CD4-positive, alpha-beta memory T cell (primary cell): ENCODE data around the gene MALRD1. TPM values are rescaled to one million over a fixed set of nuclear protein-coding genes. Genes with fewer than 3 reads are reported as not detected.

Experiments used
- CTCF ChIA-PET: fragments of 350-600 bp; sonication (Branson Sonifier 250); formaldehyde crosslinking; loops from one replicate; lab custom pipeline; 2021; ENCODE audit warnings: inconsistent platforms; ENCODE audit not compliant: partially characterized antibody; lab: Charles Lee
- POLR2A ChIA-PET: fragments of 350-600 bp; sonication (Branson Sonifier 250); formaldehyde crosslinking; loops from one replicate; lab custom pipeline; 2021; ENCODE audit not compliant: partially characterized antibody; lab: Charles Lee
- DNase-seq, 5 donors: peaks; one replicate each; pipeline versions ENCODE4 v3.0.0 to v3.0.0-alpha.2; 2020 to 2022; ENCODE audit warnings: mixed read lengths in 1 of 5
- H3K27ac ChIP-seq: one replicate; pipeline ENCODE4 v1.7.0; 2013; ENCODE audit warnings: low read depth, low read length
- H3K27me3 ChIP-seq: 2 replicates; pipeline ENCODE4 v1.7.0; 2013; ENCODE audit warnings: mild to moderate bottlenecking, low read length, moderate library complexity; ENCODE audit not compliant: insufficient read depth
- H3K36me3 ChIP-seq: 2 replicates; pipeline ENCODE4 v1.7.0; 2013; ENCODE audit warnings: mild to moderate bottlenecking, low read length, moderate library complexity; ENCODE audit not compliant: insufficient read depth
- H3K4me1 ChIP-seq: 2 replicates; pipeline ENCODE4 v1.7.0; 2013; ENCODE audit warnings: mild to moderate bottlenecking, low read length, moderate library complexity; ENCODE audit not compliant: insufficient read depth
- H3K4me3 ChIP-seq, 2 donors: one replicate each; pipeline ENCODE4 v1.7.0; 2013; ENCODE audit warnings: low read length in 2 of 2, mild to moderate bottlenecking in 1 of 2
- H3K9me3 ChIP-seq, 2 donors: one replicate each; pipeline ENCODE4 v1.7.0; 2013; ENCODE audit warnings: low read length in 2 of 2, control low read depth in 1 of 2; ENCODE audit not compliant: control insufficient read depth in 1 of 2
- H3K27ac Mint-ChIP-seq, 7 donors: one replicate each; pipeline ENCODE4 v1.8.0; 2020 to 2021; ENCODE audit warnings: mixed read lengths in 7 of 7, mild to moderate bottlenecking in 6 of 7, inconsistent platforms in 3 of 7, moderate library complexity in 3 of 7
- H3K27me3 Mint-ChIP-seq, 2 donors: one replicate each; pipeline ENCODE4 v1.8.0; 2020 to 2021; ENCODE audit warnings: mixed read lengths in 2 of 2
- H3K36me3 Mint-ChIP-seq, 2 donors: one replicate each; pipeline ENCODE4 v1.8.0; 2020 to 2021; ENCODE audit warnings: mixed read lengths in 2 of 2, inconsistent platforms in 1 of 2, mild to moderate bottlenecking in 1 of 2
- H3K4me1 Mint-ChIP-seq, 4 donors: one replicate each; pipeline ENCODE4 v1.8.0; 2020 to 2021; ENCODE audit warnings: mixed read lengths in 4 of 4, mild to moderate bottlenecking in 1 of 4
- H3K4me3 Mint-ChIP-seq, 8 donors: one replicate each; pipeline ENCODE4 v1.8.0; 2020 to 2021; ENCODE audit warnings: mixed read lengths in 8 of 8, mild to moderate bottlenecking in 7 of 8, moderate library complexity in 6 of 8, inconsistent platforms in 3 of 8
- H3K9me3 Mint-ChIP-seq, 8 donors: one replicate each; pipeline ENCODE4 v1.8.0; 2020 to 2021; ENCODE audit warnings: mixed read lengths in 8 of 8, mild to moderate bottlenecking in 5 of 8, inconsistent platforms in 3 of 8, moderate library complexity in 1 of 8
- intact Hi-C: fragments of 100-400 bp; cut with micrococcal nuclease; formaldehyde crosslinking; loops from one replicate; pipeline ENCODE4 v1.15.1; 2023
- polyA plus RNA-seq, 2 donors: library from polyadenylated mRNA; unstranded; fragments of 300-500 nt; fragmentation: Illumina TruSeq; gene quantifications; one replicate each; pipeline ENCODE4 v1.2.3, GENCODE V29; 2021
- total RNA-seq, 2 experiments: library from RNA; stranded (reverse); gene quantifications; one replicate each; pipeline ENCODE4 v1.2.3, GENCODE V29; 2021

The MALRD1 gene
- total and polyA plus RNA-seq, 4 experiments from 2014 or later = not detected

DNA sequence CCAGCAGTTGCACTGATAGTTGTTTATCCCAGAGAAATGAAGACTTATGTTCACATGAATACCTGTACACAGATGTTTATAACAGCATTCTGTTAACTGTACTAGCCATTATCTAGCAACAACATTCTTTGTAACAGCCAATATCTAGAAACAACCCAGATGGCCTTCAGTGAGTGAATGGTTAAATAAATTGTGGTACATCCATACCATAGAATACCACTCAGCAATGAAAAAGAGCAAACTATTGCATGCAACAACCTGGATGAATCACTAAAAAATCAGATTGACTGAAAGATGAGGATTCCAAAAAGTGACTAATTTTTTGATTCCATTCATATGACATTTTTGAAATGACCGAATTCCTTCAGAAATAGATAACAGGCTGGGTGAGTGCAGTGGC, 360.3 kb downstream of the MALRD1 start:
- Mint-ChIP-seq H3K4me1 (no peaks in the 10 kb centered on the region), H3K9me3 (peaks cover 2 to 17% (median 8%) of the 10 kb centered on the region in 8 donors), H3K27me3 (no peaks in the 10 kb centered on the region), H3K27ac (no peak overlapping the region), H3K36me3 (no peaks in the 10 kb centered on the region), H3K4me3 (no peak overlapping the region)
- Histone ChIP-seq H3K4me1 (no peaks in the 10 kb centered on the region), H3K36me3 (no peaks in the 10 kb centered on the region), H3K9me3 (no peaks in the 10 kb centered on the region), H3K27me3 (no peaks in the 10 kb centered on the region), H3K4me3 (no peak overlapping the region), H3K27ac (no peak overlapping the region)
- POLR2A ChIA-PET = no interaction called here
- CTCF ChIA-PET = no interaction called here
- no peak for DNase-seq
- intact Hi-C loops = no loop called here

DNA sequence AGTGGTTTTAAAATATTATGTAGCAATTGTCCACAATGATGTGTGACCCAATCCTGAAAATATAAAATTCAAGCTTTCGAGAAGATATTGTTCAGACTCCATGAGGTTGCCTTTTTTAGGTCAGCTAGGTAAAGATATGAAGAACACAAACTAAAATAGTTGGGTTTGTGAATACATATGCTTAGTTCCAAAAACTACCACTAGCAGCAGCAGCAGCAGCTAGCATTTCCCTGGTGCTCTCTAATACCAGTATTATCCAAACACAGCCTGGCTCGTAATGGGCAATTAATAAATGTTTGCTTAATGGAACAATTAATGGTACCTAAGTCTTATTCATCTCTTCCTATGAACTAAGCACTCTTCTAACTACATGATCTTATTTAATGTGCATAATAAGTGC, 362.5 kb downstream of the MALRD1 start:
- Histone ChIP-seq H3K27me3 (no peaks in the 10 kb centered on the region), H3K27ac (no peak overlapping the region), H3K9me3 (no peaks in the 10 kb centered on the region), H3K36me3 (no peaks in the 10 kb centered on the region), H3K4me1 (no peaks in the 10 kb centered on the region), H3K4me3 (no peak overlapping the region)
- ChIA-PET POLR2A (no interaction called here), CTCF (no interaction called here)
- no peaks in the 10 kb centered on the region for H3K36me3 Mint-ChIP-seq
- no peaks in the 10 kb centered on the region for H3K27me3 Mint-ChIP-seq
- DNase-seq = no peak
- H3K9me3 Mint-ChIP-seq = peaks cover 2 to 16% (median 3%) of the 10 kb centered on the region in 8 donors
- intact Hi-C loops = no loop called here
- H3K27ac Mint-ChIP-seq = no peak overlapping the region
- no peaks in the 10 kb centered on the region for H3K4me1 Mint-ChIP-seq
- no peak overlapping the region for H3K4me3 Mint-ChIP-seq

DNA sequence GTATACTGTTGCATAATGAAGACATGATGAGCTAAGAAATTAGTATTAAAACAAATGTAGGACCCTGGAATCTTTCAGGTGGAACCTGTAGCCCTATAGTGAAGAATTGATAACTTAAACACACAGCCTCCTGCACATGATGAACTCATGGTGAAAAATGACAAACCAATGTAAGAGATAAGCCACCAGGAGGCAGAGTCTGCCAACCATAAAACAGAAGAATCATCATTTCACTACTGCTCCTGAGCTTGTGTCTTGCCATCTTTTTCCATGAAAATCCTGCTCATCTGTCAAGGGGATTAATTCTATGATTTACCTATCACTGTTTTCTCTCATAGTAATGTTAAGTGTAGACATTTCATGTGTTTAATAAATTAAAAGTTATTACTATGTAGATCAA, 363.9 kb downstream of the MALRD1 start:
- Mint-ChIP-seq H3K36me3 (no peaks in the 10 kb centered on the region), H3K27me3 (no peaks in the 10 kb centered on the region), H3K9me3 (peaks cover 0 to 11% (median 2%) of the 10 kb centered on the region in 8 donors), H3K27ac (no peak overlapping the region), H3K4me1 (no peaks in the 10 kb centered on the region), H3K4me3 (no peak overlapping the region)
- no peaks in the 10 kb centered on the region for H3K9me3 ChIP-seq
- H3K27ac ChIP-seq = no peak overlapping the region
- H3K27me3 ChIP-seq = no peaks in the 10 kb centered on the region
- CTCF ChIA-PET = no interaction called here
- no peak overlapping the region for H3K4me3 ChIP-seq
- intact Hi-C loops = no loop called here
- no peaks in the 10 kb centered on the region for H3K36me3 ChIP-seq
- POLR2A ChIA-PET = no interaction called here
- H3K4me1 ChIP-seq = no peaks in the 10 kb centered on the region
- DNase-seq = no peak

DNA sequence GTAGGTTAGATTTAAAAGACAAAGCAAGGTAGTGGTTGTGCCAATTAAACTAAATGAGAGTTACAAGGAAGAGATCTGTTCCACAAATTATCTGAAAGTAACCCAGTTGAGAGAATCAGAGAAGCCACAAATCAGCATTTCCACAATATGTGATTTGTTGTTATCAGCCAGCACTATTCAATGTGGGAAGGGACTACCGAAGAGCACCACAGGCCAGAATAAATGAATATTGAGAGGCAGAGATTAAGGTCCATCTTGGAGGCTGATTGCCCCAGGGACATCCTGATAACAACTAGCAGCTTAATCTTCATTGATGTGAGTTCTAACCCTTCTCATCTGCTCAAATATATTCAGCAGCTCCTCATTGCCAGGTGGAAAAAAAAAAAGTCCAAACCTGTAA, 367.6 kb downstream of the MALRD1 start:
- H3K9me3 ChIP-seq = no peaks in the 10 kb centered on the region
- intact Hi-C loops = no loop called here
- no peak for DNase-seq
- Mint-ChIP-seq H3K27ac (no peak overlapping the region), H3K9me3 (peaks cover 0 to 16% (median 4%) of the 10 kb centered on the region in 8 donors), H3K27me3 (no peaks in the 10 kb centered on the region), H3K36me3 (no peaks in the 10 kb centered on the region), H3K4me1 (no peaks in the 10 kb centered on the region), H3K4me3 (no peak overlapping the region)
- H3K4me1 ChIP-seq = no peaks in the 10 kb centered on the region
- no peaks in the 10 kb centered on the region for H3K36me3 ChIP-seq
- H3K27me3 ChIP-seq = no peaks in the 10 kb centered on the region
- ChIA-PET CTCF (no interaction called here), POLR2A (interaction anchor here (0.9 kb wide), 1 partner anchor 89 kb away, joined by 3 read pairs; no protein-coding TSS in a partner anchor)
- no peak overlapping the region for H3K4me3 ChIP-seq
- no peak overlapping the region for H3K27ac ChIP-seq

DNA sequence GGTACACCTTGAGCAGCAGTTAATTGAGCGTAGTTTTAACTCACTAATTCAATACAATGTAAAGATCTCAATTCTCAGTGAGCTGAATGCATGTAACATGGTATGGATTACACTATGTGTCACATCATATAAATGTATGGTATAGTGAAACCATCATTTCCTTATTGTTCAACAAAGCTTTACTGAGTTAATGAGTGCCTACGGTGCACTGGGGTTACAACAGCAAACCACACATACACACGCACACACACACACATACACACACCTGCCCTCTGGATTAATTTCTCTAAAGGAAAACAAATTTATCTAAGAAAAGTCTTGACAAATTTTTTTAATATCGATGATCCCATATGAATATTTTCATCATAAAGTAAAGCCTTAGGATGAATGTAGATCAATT, 369.1 kb downstream of the MALRD1 start:
- no peaks in the 10 kb centered on the region for H3K4me1 Mint-ChIP-seq
- H3K9me3 Mint-ChIP-seq = peaks cover 0 to 16% (median 5%) of the 10 kb centered on the region in 8 donors
- H3K4me1 ChIP-seq = no peaks in the 10 kb centered on the region
- intact Hi-C loops = no loop called here
- no peaks in the 10 kb centered on the region for H3K27me3 Mint-ChIP-seq
- H3K27ac ChIP-seq = no peak overlapping the region
- H3K27me3 ChIP-seq = no peaks in the 10 kb centered on the region
- ChIA-PET CTCF (no interaction called here), POLR2A (no interaction called here)
- no peak overlapping the region for H3K4me3 Mint-ChIP-seq
- H3K4me3 ChIP-seq = no peak overlapping the region
- no peaks in the 10 kb centered on the region for H3K36me3 ChIP-seq
- no peaks in the 10 kb centered on the region for H3K36me3 Mint-ChIP-seq
- DNase-seq = no peak
- H3K9me3 ChIP-seq = no peaks in the 10 kb centered on the region
- no peak overlapping the region for H3K27ac Mint-ChIP-seq

DNA sequence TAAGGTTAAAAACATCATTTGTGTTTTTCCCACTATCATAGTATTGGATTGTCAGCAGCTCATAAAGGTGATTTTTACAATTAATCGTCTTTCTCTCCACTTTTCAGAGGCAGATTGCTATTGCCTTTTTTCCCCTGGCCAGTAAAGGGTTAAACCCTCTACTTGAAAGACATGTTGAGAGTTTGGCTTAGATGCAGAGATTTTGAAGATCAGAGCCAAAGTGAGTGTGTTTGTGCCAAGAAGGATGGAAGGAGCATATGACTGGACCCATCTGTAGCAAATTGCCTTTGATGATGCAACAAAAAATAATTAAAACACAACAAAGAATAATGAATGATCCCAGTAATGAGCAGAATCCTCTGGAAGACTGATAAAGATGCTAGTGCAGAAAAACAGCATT, 373.1 kb downstream of the MALRD1 start:
- intact Hi-C loops = no loop called here
- H3K36me3 ChIP-seq = no peaks in the 10 kb centered on the region
- DNase-seq = no peak
- no peak overlapping the region for H3K4me3 ChIP-seq
- H3K27ac ChIP-seq = no peak overlapping the region
- H3K27me3 ChIP-seq = no peaks in the 10 kb centered on the region
- POLR2A ChIA-PET = no interaction called here
- no peaks in the 10 kb centered on the region for H3K4me1 ChIP-seq
- Mint-ChIP-seq H3K4me3 (no peak overlapping the region), H3K27me3 (no peaks in the 10 kb centered on the region), H3K27ac (no peak overlapping the region), H3K36me3 (no peaks in the 10 kb centered on the region), H3K9me3 (peaks cover 0 to 15% (median 6%) of the 10 kb centered on the region in 8 donors), H3K4me1 (no peaks in the 10 kb centered on the region)
- H3K9me3 ChIP-seq = no peaks in the 10 kb centered on the region
- CTCF ChIA-PET = no interaction called here

DNA sequence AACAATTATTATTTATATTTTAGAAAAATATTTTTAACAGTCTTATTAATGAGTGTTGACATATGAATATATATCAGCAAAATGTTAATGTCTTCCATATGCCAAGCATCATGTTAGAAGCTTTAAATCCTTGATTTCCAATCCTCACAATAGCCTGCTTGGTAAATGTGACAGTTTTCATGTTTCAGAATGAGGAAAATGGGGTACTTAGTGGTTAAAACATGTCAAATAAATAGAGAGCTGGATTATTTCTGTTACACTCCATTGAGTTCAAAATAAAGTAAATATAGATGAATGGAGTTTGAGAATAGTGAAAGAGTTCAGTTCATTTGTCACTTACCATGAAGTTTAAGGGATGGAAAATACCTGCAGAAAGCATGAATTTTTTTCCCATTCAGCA, 377.4 kb downstream of the MALRD1 start:
- Mint-ChIP-seq H3K36me3 (no peaks in the 10 kb centered on the region), H3K27ac (no peak overlapping the region), H3K4me3 (no peak overlapping the region), H3K4me1 (no peaks in the 10 kb centered on the region), H3K27me3 (no peaks in the 10 kb centered on the region), H3K9me3 (peaks cover 0 to 14% (median 5%) of the 10 kb centered on the region in 8 donors)
- Histone ChIP-seq H3K9me3 (no peaks in the 10 kb centered on the region), H3K27ac (no peak overlapping the region), H3K4me3 (no peak overlapping the region), H3K27me3 (no peaks in the 10 kb centered on the region), H3K4me1 (no peaks in the 10 kb centered on the region), H3K36me3 (no peaks in the 10 kb centered on the region)
- DNase-seq = no peak
- POLR2A ChIA-PET = no interaction called here
- CTCF ChIA-PET = no interaction called here
- intact Hi-C loops = no loop called here
